Colonic mucosa (tissue), 4 donors: ENCODE measurements around the gene CTNND2. TPM values are rescaled to one million over a fixed set of nuclear protein-coding genes. Genes with fewer than 3 reads are reported as not detected.

ENCODE experiments used
- DNase-seq: peaks from one replicate; pipeline ENCODE4 v3.0.0-alpha.2; 2020
- H3K27ac ChIP-seq: fragments of 200-600 bp; one replicate; pipeline ENCODE4 v1.8.0; 2021
- H3K27me3 ChIP-seq: fragments of 200-600 bp; one replicate; pipeline ENCODE4 v1.8.0; 2021
- H3K36me3 ChIP-seq: fragments of 200-600 bp; one replicate; pipeline ENCODE4 v1.8.0; 2021
- H3K4me1 ChIP-seq: fragments of 200-600 bp; one replicate; pipeline ENCODE4 v1.8.0; 2021; ENCODE audit warnings: mild to moderate bottlenecking
- H3K4me3 ChIP-seq: fragments of 200-600 bp; one replicate; pipeline ENCODE4 v1.8.0; 2021
- H3K9ac ChIP-seq, 2 donors: one replicate each; pipeline ENCODE4 v1.7.0; 2013; ENCODE audit warnings: control low read depth in 2 of 2, low read depth in 2 of 2, low read length in 2 of 2
- H3K9me3 ChIP-seq: fragments of 200-600 bp; one replicate; pipeline ENCODE4 v1.8.0; 2021
- CTCF ChIP-seq: fragments of 200-600 bp; IDR thresholded peaks from one replicate; pipeline ENCODE4 v1.8.0; 2022; ENCODE audit warnings: antibody characterized with exemption, mild to moderate bottlenecking
- intact Hi-C: fragments of 100-400 bp; cut with DNase I; formaldehyde crosslinking; loops from one replicate; pipeline ENCODE4 v1.14.1; 2022
- total RNA-seq, 2 donors: library from RNA; stranded (reverse); fragmentation: NEBNext Ultra II Directional in 1 of 2; extraction: Animal tissue kit (Norgen Biotek cat#: 25700) in 1 of 2; gene quantifications; one replicate each; pipeline ENCODE4 v1.2.1, GENCODE V29; 2021
- donor health status: healthy.
- donor health status: DM: no; HTN: no; CAD: no.
- donor health status: DM: no; HTN: no; CAD: no.

CTNND2 gene
- total RNA-seq, 2 donors from 2014 or later = 1.1 TPM

DNA sequence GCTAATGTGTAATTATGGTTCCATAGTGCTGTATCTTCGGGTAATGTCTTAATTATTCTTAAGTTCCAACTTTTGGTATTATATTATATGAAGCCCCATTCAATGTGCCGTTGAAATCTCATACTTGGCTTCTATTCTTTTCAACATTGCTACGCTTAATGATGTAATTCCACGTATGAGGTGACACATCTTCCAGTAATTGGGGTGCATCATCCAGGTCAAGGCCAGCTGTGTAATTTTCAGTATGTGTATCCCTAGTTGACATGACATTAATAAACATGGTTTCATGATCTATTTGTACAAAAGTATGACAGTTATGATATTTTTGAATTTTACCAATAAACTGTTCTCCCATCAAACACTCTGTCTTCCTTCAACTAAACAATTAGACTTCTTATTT is 546.3 kb downstream of the CTNND2 start:
- Histone ChIP-seq H3K27me3 (no peaks in the 10 kb centered on the region), H3K9me3 (no peaks in the 10 kb centered on the region), H3K36me3 (no peaks in the 10 kb centered on the region), H3K4me1 (no peaks in the 10 kb centered on the region), H3K4me3 (no peak overlapping the region), H3K9ac (no peak overlapping the region), H3K27ac (no peak overlapping the region)
- TF ChIP-seq CTCF = no peak
- intact Hi-C loops = no loop called here
- DNase-seq = no peak

DNA sequence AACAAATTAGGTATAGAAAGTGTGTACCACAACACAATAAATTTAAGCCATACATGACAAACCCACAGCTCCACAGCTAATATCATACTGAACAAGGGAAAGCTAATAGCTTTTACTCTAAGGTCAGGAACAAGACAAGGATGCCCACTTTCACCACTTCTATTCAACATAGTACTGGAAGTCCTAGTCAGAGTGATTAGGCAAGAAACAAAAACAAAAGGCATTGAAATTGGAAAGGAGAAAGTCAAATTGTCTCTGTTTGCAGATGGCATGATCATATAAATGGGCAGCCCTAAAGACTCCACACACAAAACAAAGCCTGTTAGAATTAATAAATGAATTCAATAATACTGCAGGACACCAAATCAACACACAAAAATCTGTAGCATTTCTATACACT is 548.8 kb downstream of the CTNND2 start:
- intact Hi-C loops = no loop called here
- Histone ChIP-seq H3K9me3 (no peaks in the 10 kb centered on the region), H3K27ac (no peak overlapping the region), H3K4me3 (no peak overlapping the region), H3K27me3 (no peaks in the 10 kb centered on the region), H3K4me1 (no peaks in the 10 kb centered on the region), H3K36me3 (no peaks in the 10 kb centered on the region), H3K9ac (no peak overlapping the region)
- no peak for TF ChIP-seq CTCF
- no peak for DNase-seq

DNA sequence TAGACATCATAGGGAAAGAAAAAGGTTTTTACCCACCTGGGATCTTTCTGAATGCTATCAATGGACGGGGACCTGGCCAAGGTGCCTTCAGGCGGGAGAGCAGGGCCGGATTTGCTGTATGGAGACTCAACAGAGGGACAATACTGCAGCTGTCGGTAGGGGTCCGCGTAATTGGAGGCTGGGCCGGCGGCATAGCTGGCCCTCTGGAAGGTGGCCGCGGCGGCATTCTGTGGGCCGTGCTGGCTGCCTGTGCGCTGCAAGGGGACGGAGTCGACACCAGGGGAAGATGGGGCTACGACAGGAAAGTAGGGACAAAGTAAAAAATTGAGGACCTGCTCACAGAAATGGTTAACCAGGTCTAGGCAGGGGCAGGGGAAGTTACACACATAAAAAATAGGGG is 557.9 kb downstream of the CTNND2 start:
- Histone ChIP-seq H3K36me3 (no peaks in the 10 kb centered on the region), H3K9me3 (no peaks in the 10 kb centered on the region), H3K27me3 (no peaks in the 10 kb centered on the region), H3K27ac (no peak overlapping the region), H3K4me3 (no peak overlapping the region), H3K4me1 (no peaks in the 10 kb centered on the region), H3K9ac (no peak overlapping the region)
- no peak for TF ChIP-seq CTCF
- intact Hi-C loops = no loop called here
- DNase-seq = no peak

GRCh38 chr5:11335881-11336760 is 568.1 kb downstream of the CTNND2 start:
- no peak for TF ChIP-seq CTCF
- intact Hi-C loops = no loop called here
- Histone ChIP-seq H3K27me3 (no peaks in the 10 kb centered on the region), H3K9me3 (no peaks in the 10 kb centered on the region), H3K4me1 (no peaks in the 10 kb centered on the region), H3K9ac (no peak overlapping the region), H3K36me3 (no peaks in the 10 kb centered on the region), H3K27ac (no peak overlapping the region), H3K4me3 (no peak overlapping the region)
- no peak for DNase-seq

GRCh38 chr5:11334404-11334803 is 569.8 kb downstream of the CTNND2 start:
- Histone ChIP-seq H3K27ac (no peak overlapping the region), H3K36me3 (no peaks in the 10 kb centered on the region), H3K9ac (no peak overlapping the region), H3K9me3 (no peaks in the 10 kb centered on the region), H3K27me3 (no peaks in the 10 kb centered on the region), H3K4me3 (no peak overlapping the region), H3K4me1 (no peaks in the 10 kb centered on the region)
- DNase-seq = no peak
- TF ChIP-seq CTCF = no peak
- intact Hi-C loops = no loop called here
